NCI-H1436 (cell line): Measurements from ENCODE around the gene RYR2.
A peak's percentile ranks its signal among the peaks of the same experiment; 100 is the strongest.

Source experiments
- DNase-seq: peaks from one replicate; lab custom pipeline; 2025; lab: John Stamatoyannopoulos, UW

The RYR2 gene

DNA sequence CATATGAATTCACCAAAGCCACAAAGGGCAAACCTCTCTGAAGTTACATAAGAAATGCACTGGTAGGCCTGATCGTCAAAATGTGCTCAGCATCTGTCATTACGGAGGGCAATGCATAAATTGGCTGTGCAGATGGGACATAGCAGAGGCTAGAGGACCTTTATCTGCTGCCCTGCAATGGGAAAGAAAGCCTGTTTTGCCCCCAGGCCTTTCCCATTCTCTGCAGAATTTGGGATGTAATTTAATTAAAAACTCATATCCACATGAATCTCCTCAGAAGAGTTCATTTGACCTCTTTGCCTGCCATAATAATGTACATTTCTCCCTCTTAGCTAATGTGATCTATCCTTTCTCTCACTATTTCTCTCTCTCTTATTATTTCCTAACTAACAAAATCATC is 690.7 kb downstream of the RYR2 start:
- DNase-seq: no peak

GRCh38 chr1:237736372-237737029 is 694.5 kb downstream of the RYR2 start:
- DNase-seq: peak; percentile 52

DNA sequence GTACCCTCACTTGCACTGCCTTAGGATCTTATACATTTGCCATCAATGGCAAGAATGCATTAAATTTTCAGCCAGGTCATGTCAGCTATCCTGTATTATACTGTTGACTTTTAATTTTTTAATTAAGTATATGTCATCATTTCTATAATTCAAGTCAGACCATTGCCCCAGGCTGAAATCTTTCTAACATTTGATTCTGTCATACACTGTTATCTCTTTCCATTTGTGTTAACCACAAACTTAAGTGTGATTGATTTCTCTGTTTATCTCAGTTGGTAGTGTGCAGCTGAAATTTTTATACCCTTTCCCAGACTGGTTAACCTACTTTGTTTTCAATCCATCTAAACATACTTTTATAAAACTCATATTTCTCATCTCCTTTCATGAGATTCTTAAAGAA is 695.5 kb downstream of the RYR2 start:
- DNase-seq: no peak

DNA sequence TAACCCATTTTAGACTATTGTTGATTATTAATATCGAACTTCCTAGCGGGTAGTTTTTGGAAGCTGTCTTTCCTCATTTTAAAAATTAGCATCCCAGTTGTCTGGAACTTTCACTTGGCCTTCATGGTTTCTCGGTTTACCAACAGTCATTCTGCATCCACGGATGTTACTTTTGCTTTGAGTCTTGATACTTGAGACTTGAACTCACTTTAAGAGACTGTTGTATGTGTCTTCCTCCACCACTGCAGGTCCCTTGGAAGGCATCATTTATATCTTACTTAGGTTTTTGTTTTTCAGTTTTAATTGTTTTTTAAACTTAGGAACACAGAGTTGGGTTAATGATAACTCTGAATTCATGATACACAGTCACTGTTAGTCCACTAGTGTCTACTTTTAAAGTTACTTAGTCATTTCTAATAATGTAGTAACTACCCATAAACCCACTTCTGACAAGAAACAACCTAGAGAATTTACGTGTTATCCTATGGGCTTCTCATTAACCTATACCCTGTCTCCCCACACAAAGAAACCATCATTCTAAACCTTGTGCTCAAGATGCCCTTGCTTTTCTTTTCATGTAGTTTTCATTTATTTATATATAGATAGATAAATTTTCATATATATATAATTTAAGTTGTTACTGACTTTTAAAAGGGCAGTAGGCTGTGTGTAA is 696.1 kb downstream of the RYR2 start:
- no peak for DNase-seq

DNA sequence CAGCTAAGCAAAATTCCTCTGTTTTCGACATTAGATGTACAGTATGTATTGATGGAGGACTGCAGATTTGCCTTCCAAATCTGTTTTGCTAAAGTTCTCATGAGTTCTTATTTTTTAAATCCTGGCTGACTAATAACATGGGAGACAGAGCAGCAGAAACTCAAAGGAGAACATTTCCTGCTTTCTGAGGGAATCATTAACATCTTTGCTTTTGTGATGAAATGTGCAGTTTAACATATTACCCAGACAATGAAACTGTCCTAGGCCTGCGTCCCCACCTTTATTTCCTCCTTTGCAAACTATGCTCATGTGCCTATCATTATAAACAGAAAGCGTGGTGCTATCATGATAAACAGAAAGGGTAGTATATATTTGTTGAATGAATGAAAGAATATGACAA is 698.9 kb downstream of the RYR2 start:
- DNase-seq: no peak

DNA sequence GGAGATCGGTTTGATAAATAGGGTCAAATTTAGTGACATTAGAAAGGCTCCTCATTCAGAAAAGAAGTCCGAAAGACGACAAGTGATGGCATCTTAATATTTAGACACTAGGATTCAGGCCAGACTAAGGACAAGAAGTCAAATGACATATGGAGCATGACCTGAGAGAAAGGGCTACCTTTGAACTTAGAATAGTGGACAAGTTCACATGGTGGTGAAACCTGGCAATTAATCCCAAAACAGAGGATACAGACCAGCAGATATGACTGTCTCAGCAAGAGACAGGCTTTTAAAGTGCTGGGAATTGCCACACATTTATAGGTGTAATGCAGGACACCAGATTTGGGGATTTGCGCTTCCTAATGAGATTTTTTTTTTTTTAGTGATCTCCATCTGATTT is 703.6 kb downstream of the RYR2 start:
- DNase-seq: no peak

- peak; percentile 54 for DNase-seq
These were observed 706.4 kb downstream of the RYR2 start for GRCh38 chr1:237748171-237748960.

DNA sequence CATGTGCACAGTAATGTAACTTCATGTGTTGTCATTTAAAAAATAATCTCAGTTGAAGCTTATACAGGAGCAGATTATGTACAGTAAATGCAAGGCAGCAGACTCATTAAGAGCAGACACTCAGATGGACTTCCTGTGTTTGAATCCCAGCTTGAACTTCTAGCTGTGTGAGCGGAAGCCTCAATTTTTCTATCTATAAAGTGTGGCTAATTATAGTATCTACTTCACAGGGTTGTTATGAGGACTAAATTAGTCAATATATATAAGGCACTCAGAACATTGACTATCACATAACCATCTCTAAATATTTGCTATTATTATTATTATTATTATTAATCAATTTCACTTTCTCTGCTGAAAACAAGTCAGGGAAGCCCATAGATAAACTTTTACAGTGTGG is 707.1 kb downstream of the RYR2 start:
- no peak for DNase-seq

DNA sequence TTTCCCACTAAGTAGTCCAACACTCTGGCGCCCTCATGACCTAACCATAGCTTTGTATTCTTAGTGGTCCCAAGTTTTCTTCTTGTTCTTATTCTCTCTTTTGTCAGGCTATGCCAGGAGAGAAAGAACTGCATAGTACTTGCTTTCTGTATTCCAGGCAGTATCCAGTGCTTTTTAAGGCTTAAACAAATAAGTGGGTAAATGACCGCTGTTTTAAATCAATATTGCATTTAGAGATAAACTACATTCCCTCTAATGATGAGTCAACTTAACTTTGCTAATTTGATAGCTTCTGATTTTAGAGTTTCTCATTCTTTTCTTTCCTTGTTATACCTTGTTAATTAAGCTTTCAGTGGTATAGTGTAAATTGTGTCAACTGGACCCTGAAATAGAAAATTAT is 709.1 kb downstream of the RYR2 start:
- no peak for DNase-seq

GRCh38 chr1:237754627-237755026 is 712.6 kb downstream of the RYR2 start:
- DNase-seq: no peak

GRCh38 chr1:237756304-237756967 is 714.5 kb downstream of the RYR2 start:
- peak; percentile 16 for DNase-seq

- DNase-seq: no peak
These were observed 717.4 kb downstream of the RYR2 start for GRCh38 chr1:237759377-237759776.

GRCh38 chr1:237760951-237761350 is 719.0 kb downstream of the RYR2 start:
- no peak for DNase-seq

DNA sequence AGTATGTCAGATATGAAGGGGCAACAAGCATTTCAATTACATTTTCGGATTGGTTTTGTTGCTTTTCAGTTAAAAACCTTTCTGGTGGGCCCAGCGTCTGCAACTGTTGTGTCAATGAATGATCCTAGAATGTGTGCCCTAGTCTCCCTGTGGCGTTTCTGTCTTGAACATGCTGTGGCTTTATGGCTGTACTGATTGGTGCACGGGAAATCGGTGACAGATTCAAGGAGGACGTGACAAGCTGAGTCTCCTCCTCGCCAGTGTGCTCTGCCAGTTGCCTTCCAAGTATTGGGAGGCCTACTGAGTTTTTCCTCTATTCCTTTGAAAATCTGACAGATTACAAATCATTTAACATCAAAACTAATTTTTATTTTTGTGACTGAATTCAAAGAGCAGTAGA is 721.2 kb downstream of the RYR2 start:
- DNase-seq: no peak

DNA sequence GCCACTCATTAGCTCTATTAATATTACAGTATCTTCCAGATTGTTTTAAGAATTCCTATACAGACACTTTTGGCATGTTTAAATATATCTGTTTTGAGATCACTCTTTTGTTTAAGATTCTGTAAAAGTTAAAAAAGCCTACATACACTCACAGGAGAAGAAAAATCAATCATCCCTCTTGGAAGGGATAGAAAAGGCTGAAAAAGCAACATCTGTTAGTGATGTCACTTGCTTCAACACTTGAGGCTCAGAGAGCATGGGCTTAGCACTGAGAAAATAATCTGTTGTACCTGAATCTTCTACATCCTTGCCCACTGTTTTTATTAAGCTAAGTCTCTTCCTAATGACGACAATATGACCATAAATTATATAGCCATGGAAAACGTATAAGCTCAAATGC is 721.8 kb downstream of the RYR2 start:
- no peak for DNase-seq

DNA sequence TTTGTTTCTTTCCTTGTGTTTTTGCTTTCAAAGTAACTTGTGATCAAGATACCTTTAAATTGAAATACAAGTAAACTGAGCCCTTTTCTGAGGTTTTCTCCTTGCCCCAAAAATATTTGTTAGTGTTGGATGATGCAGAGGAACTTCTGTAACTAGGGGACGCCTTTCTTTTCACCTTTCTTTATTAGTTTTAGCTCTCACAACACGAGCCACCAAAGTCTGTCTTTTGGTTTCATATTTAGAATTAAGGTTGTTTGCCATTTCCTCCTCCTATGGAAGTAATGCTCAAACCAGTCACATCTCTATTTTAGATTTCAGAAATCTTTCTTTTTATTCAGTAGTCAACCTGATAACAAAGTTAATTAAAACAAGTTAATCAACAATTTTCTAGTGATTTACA is 727.9 kb downstream of the RYR2 start:
- DNase-seq: no peak

- no peak for DNase-seq
These were observed 730.0 kb downstream of the RYR2 start for GRCh38 chr1:237772009-237772408.

GRCh38 chr1:237774246-237774645 is 732.3 kb downstream of the RYR2 start:
- DNase-seq: no peak

- DNase-seq: no peak
These were observed 737.4 kb downstream of the RYR2 start for GRCh38 chr1:237779356-237779755.

- no peak for DNase-seq
These were observed 744.2 kb downstream of the RYR2 start for GRCh38 chr1:237786066-237786719.

DNA sequence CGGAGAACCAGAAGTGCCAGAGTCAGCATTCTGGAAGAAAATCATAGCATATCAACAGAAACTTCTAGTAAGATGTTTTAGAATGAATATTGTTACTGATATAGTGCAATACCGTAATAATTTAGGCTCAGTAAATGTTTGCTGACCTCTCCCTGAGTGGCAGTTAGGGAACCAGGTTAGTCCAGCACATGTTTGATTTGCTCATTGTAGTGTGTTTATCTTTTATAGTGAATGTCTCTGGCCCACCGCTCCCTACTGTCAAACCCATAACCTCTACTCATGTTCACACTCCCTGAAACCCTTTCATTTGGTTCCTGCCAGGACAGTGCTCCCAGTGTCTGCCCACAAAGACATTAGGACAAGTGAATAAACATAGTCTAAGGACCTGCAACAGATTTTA is 746.1 kb downstream of the RYR2 start:
- no peak for DNase-seq

DNA sequence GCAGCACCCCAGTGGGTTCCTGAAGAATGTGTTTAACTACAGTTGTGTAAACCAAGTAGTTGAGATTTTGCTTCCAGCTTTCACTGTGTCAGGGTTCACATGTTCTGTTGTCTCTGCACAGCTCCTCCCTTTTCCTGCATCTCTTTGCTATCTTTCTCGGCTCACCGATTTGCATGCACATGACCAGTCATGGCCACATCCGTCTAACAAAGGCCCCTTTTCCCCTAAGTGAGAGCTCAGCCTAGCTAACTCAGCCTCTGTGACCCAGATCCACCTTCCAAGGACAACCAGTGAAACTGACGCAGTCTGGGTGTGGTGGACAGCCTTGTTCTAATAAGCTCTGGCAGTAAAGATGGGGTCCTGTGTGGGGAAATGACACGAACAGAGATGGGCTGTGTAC is 747.6 kb downstream of the RYR2 start:
- no peak for DNase-seq
